Measurements from ENCODE around the gene LPIN1.

DNA sequence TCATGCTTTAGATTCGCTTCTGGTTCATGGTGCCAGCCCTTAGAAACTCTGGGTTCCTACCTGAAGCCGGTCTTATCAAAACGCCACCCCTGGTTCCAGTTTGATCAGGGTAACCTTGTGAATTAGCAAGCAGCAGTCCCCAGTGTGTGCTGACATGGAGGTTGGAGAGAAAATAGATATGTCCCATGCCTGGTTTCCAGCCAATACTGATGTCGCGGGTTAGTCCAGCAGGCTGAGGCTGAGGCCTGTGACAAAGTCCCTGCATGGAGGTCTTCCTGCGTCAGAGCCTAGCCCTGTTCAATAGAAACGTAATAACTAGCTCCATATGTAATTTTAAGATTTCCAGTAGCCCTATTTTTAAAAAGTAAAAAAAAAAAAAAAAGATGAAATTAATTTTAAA is 28.2 kb downstream of the LPIN1 start:
- no peak for TF ChIP-seq RXRA (IDR thresholded peaks at IDR 0.05; ENCODE audit: insufficient read depth, low read depth, low read length)
- no peak for TF ChIP-seq CEBPB (IDR thresholded peaks at IDR 0.05; ENCODE audit: low read depth, low read length)
- TF ChIP-seq POLR2A (IDR thresholded peaks at IDR 0.05; ENCODE audit: control extremely low read depth in 1 of 2, low read depth in 2 of 2, low read length in 2 of 2): no peak
- no peak for TF ChIP-seq SIN3A (conservative IDR thresholded peaks at IDR 0.05 in 1 of 2, IDR thresholded peaks at IDR 0.05 in 1 of 2; ENCODE audit: low read depth in 1 of 2, low read length in 2 of 2)
- TF ChIP-seq, protein P1, sequence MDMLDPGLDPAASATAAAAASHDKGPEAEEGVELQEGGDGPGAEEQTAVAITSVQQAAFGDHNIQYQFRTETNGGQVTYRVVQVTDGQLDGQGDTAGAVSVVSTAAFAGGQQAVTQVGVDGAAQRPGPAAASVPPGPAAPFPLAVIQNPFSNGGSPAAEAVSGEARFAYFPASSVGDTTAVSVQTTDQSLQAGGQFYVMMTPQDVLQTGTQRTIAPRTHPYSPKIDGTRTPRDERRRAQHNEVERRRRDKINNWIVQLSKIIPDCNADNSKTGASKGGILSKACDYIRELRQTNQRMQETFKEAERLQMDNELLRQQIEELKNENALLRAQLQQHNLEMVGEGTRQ (IDR thresholded peaks at IDR 0.05; ENCODE audit: low read length): no peak
- TF ChIP-seq TAF7 (optimal IDR thresholded peaks at IDR 0.05; ENCODE audit: borderline replicate concordance, low read depth, low read length): no peak
- TF ChIP-seq, protein P2, sequence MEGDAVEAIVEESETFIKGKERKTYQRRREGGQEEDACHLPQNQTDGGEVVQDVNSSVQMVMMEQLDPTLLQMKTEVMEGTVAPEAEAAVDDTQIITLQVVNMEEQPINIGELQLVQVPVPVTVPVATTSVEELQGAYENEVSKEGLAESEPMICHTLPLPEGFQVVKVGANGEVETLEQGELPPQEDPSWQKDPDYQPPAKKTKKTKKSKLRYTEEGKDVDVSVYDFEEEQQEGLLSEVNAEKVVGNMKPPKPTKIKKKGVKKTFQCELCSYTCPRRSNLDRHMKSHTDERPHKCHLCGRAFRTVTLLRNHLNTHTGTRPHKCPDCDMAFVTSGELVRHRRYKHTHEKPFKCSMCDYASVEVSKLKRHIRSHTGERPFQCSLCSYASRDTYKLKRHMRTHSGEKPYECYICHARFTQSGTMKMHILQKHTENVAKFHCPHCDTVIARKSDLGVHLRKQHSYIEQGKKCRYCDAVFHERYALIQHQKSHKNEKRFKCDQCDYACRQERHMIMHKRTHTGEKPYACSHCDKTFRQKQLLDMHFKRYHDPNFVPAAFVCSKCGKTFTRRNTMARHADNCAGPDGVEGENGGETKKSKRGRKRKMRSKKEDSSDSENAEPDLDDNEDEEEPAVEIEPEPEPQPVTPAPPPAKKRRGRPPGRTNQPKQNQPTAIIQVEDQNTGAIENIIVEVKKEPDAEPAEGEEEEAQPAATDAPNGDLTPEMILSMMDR (IDR thresholded peaks at IDR 0.05; ENCODE audit: control extremely low read depth in 1 of 3, insufficient read depth in 1 of 3, low read depth in 1 of 3, low read length in 3 of 3): no peak
- TF ChIP-seq YY1 (IDR thresholded peaks at IDR 0.05; ENCODE audit: low read depth, low read length): no peak
- TF ChIP-seq, protein P3, sequence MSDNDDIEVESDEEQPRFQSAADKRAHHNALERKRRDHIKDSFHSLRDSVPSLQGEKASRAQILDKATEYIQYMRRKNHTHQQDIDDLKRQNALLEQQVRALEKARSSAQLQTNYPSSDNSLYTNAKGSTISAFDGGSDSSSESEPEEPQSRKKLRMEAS (IDR thresholded peaks at IDR 0.05): no peak

All from H1 (cell line).